Bronchial epithelial cell (primary cell): ENCODE results near the gene ASB11. TPM values are rescaled to one million over a fixed set of nuclear protein-coding genes. Genes with fewer than 3 reads are reported as not detected.
"Not testable (repeated sequence)": the region's sequence is repeated elsewhere in the genome, so short reads cannot be mapped to it uniquely, and the experiment has no call there.

Experiments
- DNase-seq: peaks from one replicate; pipeline ENCODE4 v3.0.0-alpha.2; 2010; ENCODE audit warnings: low read depth
- FAIRE-seq: peaks from 2 replicates; lab custom pipeline; 2011; peaks lifted over from hg19 to GRCh38; lab: Jason Lieb, UNC
- H3K27me3 ChIP-seq: 2 replicates; pipeline ENCODE4 v1.5.1; 2011; ENCODE audit warnings: low read length; ENCODE audit not compliant: control insufficient read depth, insufficient read depth
- H3K36me3 ChIP-seq: 2 replicates; pipeline ENCODE4 v1.5.1; 2011; ENCODE audit warnings: low read length; ENCODE audit not compliant: control insufficient read depth, insufficient read depth
- H3K4me3 ChIP-seq: 2 replicates; pipeline ENCODE4 v1.5.1; 2011; ENCODE audit warnings: mild to moderate bottlenecking, low read depth, low read length, control low read depth
- CTCF ChIP-seq: IDR thresholded peaks from 2 replicates; pipeline ENCODE4 v1.5.1; 2011; ENCODE audit warnings: mild to moderate bottlenecking, moderate library complexity, low read length, control low read depth, inconsistent platforms; ENCODE audit not compliant: insufficient read depth, severe bottlenecking
- total RNA-seq: library from RNA; depleted of rRNA; stranded (reverse); fragments of >200 nt; gene quantifications from 2 replicates; pipeline ENCODE4 v1.2.1, GENCODE V29; 2014

The ASB11 gene
- total RNA-seq, 1 donor from 2014 or later: not detected

- Histone ChIP-seq H3K4me3 (no peak overlapping the region), H3K36me3 (no peaks in the 10 kb centered on the region), H3K27me3 (no peaks in the 10 kb centered on the region)
- no peak for TF ChIP-seq CTCF
- FAIRE-seq (no peak), DNase-seq (peak; percentile 39)
These were observed 22.0 kb downstream of the ASB11 start for GRCh38 chrX:15293451-15293850.

- no peak for TF ChIP-seq CTCF
- DNase-seq (peak; percentile 8), FAIRE-seq (no peak)
These were observed 22.6 kb downstream of the ASB11 start for GRCh38 chrX:15292861-15293260.

DNA sequence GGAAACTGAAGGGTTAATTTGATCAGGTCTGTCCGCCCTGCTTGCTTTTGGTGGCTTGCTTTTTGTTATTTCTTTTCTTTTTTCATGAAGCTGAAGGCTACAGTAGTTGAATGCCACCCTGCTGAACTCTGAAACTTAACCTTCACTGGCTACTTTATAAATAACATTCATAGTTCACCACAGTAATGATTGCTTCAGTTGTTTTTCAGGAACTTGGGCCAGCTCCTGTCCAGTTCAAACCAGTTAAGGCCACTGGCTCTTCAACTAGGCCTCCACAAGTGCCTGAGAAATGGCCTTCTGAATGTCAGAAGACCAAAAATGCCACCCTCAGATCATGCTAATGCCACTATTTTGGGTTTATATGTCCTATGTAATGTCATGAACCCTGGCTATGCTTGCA lies 37.8 kb downstream of the ASB11 start:
- Histone ChIP-seq H3K4me3 (no peak overlapping the region), H3K27me3 (no peaks in the 10 kb centered on the region), H3K36me3 (no peaks in the 10 kb centered on the region)
- TF ChIP-seq CTCF: no peak
- FAIRE-seq (no peak), DNase-seq (no peak)

More at GRCh38 chrX:15292861-15293260, 22.6 kb downstream of the ASB11 start:
- Histone ChIP-seq H3K36me3 (no peaks in the 10 kb centered on the region), H3K27me3 (no peaks in the 10 kb centered on the region), H3K4me3 (no peak overlapping the region)

DNA sequence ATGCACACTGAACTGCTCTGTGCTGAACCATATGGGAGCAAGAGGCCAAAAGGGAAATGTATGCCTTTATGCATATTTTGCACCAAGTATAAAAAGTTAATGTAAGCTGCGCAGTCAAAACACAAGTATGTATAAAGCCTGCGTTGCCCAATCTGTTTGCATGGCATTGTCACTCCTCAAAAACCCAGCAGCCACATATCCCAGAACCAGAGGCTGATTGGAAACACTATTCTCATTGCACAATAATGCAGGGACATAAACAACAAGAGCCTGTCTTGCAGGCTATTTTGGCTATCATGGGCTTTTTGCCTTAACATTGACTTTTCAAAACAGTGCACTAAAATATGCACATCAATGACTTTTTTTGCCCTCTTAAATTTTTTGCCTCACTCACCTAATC lies 40.5 kb downstream of the ASB11 start:
- FAIRE-seq: no peak
- no peak overlapping the region for H3K4me3 ChIP-seq
- DNase-seq: no peak
- TF ChIP-seq CTCF: no peak
- H3K27me3 ChIP-seq: no peaks in the 10 kb centered on the region
- no peaks in the 10 kb centered on the region for H3K36me3 ChIP-seq

DNA sequence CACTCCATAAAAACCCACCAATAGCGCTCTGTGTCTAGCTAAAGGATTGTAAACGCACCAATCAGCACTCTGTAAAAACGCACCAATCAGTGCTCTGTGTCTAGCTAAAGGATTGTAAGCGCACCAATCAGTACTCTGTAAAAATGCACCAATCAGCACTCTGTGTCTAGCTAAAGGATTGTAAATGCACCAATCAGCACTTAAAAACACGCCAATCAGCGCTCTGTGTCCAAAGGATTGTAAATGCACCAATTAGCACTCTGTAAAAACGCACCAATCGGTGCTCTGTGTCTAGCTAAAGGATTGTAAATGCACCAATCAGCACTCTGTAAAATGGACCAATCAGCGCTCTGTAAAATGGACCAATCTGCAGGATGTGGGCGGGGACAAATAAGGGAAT lies 42.2 kb downstream of the ASB11 start:
- FAIRE-seq, H3K4me3 ChIP-seq, DNase-seq, H3K36me3 ChIP-seq, H3K27me3 ChIP-seq: not testable (repeated sequence)

DNA sequence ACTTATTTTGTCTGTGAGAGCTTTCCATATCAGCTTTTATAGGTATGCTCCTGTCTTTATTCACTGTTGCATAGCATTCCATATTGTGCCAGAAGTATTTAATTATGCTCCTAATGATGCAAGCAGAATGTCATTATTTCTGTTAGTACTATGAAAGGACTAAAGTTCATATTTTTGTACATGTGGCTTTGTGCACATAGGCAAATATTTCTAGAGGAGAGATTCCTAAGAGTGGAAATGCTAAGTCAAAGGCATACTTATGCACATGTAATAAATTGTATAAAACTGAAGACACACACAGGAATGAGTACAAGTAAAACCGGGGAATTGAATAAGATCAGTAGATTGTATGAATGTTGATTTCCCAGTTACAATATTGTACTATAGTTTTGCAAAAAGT lies 43.7 kb downstream of the ASB11 start:
- DNase-seq (no peak), FAIRE-seq (no peak)
- Histone ChIP-seq H3K4me3 (no peak overlapping the region), H3K27me3 (no peaks in the 10 kb centered on the region), H3K36me3 (no peaks in the 10 kb centered on the region)
- TF ChIP-seq CTCF: no peak
